ENCODE data around the gene MRPL44. TPM values are rescaled to one million over a fixed set of nuclear protein-coding genes. Genes with fewer than 3 reads are reported as not detected.

The MRPL44 gene
- total and polyA plus RNA-seq, 2 of the 13 experiments (the other 11 are each of a cell fraction or from before 2014, with no cell fraction given): 38.4 to 78.0 TPM

GRCh38 chr2:223957092-223957851 lies at the start of gene MRPL44 (continued):
- TF ChIP-seq ZNF616 (CRISPR knock-in tag; IDR thresholded peaks at IDR 0.05; ENCODE audit: low read depth): peak; percentile 66; the same call in 1 of the 2 replicates
- peak; percentile 98 for TF ChIP-seq GABPA (IDR thresholded peaks at IDR 0.05; ENCODE audit: low read depth, low read length)
- TF ChIP-seq GABPA (CRISPR knock-in tag; IDR thresholded peaks at IDR 0.05; ENCODE audit: low read depth): peak; percentile 99
- no peak for TF ChIP-seq NFIB (CRISPR knock-in tag; IDR thresholded peaks at IDR 0.05; ENCODE audit: borderline replicate concordance)
- TF ChIP-seq, protein P1, sequence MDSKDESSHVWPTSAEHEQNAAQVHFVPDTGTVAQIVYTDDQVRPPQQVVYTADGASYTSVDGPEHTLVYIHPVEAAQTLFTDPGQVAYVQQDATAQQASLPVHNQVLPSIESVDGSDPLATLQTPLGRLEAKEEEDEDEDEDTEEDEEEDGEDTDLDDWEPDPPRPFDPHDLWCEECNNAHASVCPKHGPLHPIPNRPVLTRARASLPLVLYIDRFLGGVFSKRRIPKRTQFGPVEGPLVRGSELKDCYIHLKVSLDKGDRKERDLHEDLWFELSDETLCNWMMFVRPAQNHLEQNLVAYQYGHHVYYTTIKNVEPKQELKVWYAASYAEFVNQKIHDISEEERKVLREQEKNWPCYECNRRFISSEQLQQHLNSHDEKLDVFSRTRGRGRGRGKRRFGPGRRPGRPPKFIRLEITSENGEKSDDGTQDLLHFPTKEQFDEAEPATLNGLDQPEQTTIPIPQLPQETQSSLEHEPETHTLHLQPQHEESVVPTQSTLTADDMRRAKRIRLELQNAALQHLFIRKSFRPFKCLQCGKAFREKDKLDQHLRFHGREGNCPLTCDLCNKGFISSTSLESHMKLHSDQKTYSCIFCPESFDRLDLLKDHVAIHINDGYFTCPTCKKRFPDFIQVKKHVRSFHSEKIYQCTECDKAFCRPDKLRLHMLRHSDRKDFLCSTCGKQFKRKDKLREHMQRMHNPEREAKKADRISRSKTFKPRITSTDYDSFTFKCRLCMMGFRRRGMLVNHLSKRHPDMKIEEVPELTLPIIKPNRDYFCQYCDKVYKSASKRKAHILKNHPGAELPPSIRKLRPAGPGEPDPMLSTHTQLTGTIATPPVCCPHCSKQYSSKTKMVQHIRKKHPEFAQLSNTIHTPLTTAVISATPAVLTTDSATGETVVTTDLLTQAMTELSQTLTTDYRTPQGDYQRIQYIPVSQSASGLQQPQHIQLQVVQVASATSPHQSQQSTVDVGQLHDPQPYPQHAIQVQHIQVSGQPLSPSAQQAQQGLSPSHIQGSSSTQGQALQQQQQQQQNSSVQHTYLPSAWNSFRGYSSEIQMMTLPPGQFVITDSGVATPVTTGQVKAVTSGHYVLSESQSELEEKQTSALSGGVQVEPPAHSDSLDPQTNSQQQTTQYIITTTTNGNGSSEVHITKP (CRISPR knock-in tag; IDR thresholded peaks at IDR 0.05; ENCODE audit: low read depth): peak; percentile 89
- no peak; the same call in 1 of the 2 replicates for TF ChIP-seq ZBTB2 (CRISPR knock-in tag; IDR thresholded peaks at IDR 0.05; ENCODE audit: low read depth)
- TF ChIP-seq ZNF740 (CRISPR knock-in tag; IDR thresholded peaks at IDR 0.05): peak; percentile 83; the same call in 1 of the 2 replicates
- TF ChIP-seq SIN3A (IDR thresholded peaks at IDR 0.05; ENCODE audit: borderline replicate concordance, low read depth, low read length): peak; percentile 99
- TF ChIP-seq, protein P2, sequence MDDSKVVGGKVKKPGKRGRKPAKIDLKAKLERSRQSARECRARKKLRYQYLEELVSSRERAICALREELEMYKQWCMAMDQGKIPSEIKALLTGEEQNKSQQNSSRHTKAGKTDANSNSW (CRISPR knock-in tag; IDR thresholded peaks at IDR 0.05; ENCODE audit: borderline replicate concordance): peak; percentile 94
- TF ChIP-seq, protein P3, sequence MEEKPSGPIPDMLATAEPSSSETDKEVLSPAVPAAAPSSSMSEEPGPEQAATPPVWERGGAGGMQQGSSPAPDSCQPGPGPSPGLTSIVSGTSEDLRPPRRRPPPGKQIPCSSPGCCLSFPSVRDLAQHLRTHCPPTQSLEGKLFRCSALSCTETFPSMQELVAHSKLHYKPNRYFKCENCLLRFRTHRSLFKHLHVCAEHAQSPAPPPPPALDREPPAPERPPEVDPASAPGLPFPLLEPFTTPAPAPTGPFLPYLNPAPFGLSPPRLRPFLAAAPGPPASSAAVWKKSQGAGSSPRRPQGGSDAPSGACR (CRISPR knock-in tag; IDR thresholded peaks at IDR 0.05): peak; percentile 97
- no peak for TF ChIP-seq MTA3 (CRISPR knock-in tag; IDR thresholded peaks at IDR 0.05)
- peak; percentile 92 for TF ChIP-seq ZNF704 (CRISPR knock-in tag; IDR thresholded peaks at IDR 0.05; ENCODE audit: borderline replicate concordance)
- TF ChIP-seq, protein P4, sequence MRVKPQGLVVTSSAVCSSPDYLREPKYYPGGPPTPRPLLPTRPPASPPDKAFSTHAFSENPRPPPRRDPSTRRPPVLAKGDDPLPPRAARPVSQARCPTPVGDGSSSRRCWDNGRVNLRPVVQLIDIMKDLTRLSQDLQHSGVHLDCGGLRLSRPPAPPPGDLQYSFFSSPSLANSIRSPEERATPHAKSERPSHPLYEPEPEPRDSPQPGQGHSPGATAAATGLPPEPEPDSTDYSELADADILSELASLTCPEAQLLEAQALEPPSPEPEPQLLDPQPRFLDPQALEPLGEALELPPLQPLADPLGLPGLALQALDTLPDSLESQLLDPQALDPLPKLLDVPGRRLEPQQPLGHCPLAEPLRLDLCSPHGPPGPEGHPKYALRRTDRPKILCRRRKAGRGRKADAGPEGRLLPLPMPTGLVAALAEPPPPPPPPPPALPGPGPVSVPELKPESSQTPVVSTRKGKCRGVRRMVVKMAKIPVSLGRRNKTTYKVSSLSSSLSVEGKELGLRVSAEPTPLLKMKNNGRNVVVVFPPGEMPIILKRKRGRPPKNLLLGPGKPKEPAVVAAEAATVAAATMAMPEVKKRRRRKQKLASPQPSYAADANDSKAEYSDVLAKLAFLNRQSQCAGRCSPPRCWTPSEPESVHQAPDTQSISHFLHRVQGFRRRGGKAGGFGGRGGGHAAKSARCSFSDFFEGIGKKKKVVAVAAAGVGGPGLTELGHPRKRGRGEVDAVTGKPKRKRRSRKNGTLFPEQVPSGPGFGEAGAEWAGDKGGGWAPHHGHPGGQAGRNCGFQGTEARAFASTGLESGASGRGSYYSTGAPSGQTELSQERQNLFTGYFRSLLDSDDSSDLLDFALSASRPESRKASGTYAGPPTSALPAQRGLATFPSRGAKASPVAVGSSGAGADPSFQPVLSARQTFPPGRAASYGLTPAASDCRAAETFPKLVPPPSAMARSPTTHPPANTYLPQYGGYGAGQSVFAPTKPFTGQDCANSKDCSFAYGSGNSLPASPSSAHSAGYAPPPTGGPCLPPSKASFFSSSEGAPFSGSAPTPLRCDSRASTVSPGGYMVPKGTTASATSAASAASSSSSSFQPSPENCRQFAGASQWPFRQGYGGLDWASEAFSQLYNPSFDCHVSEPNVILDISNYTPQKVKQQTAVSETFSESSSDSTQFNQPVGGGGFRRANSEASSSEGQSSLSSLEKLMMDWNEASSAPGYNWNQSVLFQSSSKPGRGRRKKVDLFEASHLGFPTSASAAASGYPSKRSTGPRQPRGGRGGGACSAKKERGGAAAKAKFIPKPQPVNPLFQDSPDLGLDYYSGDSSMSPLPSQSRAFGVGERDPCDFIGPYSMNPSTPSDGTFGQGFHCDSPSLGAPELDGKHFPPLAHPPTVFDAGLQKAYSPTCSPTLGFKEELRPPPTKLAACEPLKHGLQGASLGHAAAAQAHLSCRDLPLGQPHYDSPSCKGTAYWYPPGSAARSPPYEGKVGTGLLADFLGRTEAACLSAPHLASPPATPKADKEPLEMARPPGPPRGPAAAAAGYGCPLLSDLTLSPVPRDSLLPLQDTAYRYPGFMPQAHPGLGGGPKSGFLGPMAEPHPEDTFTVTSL (CRISPR knock-in tag; IDR thresholded peaks at IDR 0.05; ENCODE audit: borderline replicate concordance): peak; percentile 86

Measured in HepG2 (cell line).